COLO668 (cell line): ENCODE measurements around the gene RIC1.
A peak's percentile ranks its signal among the peaks of the same experiment; 100 is the strongest.
"Not testable (repeated sequence)": the region's sequence is repeated elsewhere in the genome, so short reads cannot be mapped to it uniquely, and the experiment has no call there.

ENCODE experiments used
- DNase-seq: peaks from one replicate; lab custom pipeline; 2025; ENCODE audit not compliant: unreplicated experiment; lab: John Stamatoyannopoulos, UW

The RIC1 gene

GRCh38 chr9:5622016-5622415, 6.9 kb upstream of the RIC1 start:
- no peak for DNase-seq

DNA sequence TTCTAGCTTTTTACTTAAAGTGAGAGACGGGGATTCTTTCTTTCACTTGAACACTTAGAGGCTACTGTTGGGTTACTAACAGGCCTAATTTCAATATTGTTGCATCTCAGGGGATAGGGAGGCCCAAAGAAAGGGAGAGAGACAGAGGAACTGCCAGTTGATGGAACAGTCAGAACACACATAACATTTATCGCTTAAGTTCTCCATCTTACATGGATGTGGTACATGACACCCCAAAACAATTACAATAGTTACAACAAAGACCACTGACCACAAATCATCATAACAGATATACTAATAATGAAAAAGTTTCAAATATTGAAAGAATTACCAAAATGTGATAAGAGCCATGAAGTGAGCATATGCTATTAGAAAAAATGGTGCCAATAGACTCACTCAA, 4.3 kb upstream of the RIC1 start:
- DNase-seq = no peak

DNA sequence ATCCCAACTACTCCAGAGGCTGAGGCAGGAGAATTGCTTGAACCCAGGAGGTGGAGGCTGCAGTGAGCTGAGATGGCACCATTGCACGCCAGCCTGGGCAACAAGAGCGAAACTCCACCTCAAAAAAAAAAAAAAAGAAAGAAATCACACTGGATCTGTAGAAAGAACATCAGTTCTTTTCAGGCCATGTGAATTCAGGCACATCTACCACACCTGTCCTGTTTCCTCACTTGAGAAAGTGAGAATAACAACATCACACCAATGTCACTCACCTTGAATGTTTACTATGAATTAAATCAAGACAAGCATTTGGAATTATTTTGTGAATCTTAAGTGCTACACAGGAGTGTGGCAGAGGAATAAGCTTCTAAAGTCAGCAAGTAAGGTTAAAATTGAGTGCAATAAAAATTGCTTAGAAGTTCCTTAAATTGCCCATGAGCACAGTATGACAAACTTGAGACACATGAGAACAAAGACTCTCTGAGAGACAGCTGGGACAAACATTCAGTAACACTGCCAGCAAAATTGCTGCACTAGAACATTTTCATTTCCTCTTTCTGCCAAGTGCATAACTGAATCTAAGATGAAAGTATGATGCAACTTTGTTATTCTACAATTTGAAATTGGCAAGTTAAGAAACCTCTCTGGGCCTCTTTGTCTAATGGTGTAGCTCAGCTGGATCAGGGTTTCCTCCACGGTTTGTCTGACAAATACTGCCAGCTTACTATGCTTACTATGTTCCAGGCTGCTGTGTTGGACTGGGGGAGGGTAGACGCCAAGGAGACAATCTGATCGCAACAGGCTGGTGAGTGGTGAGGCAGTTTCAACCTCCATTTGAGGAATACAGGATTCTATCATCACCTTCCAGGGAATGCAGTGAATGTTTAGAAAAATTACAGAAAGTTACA, 1.9 kb upstream of the RIC1 start:
- peak; percentile 18 for DNase-seq

- not testable (repeated sequence) for DNase-seq
Measured at GRCh38 chr9:5627686-5628085, 1.2 kb upstream of the RIC1 start.

DNA sequence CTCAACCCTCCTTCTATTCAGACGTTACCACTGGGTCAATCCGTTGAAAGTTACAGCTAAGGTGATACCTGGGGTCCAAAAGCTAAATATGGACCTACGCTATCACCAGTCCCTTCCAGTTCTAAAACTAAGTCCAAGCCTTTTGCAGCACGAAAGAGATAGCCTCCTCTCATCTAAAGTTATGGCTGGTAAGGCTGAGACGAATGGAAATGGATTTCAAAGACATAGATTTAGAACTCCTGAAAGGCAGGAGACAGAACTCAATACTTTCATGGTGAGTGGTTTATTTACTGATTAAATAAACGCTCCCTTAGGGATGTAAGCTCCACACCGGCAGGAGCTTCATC, 751 bp upstream of the RIC1 start:
- DNase-seq = no peak

DNA sequence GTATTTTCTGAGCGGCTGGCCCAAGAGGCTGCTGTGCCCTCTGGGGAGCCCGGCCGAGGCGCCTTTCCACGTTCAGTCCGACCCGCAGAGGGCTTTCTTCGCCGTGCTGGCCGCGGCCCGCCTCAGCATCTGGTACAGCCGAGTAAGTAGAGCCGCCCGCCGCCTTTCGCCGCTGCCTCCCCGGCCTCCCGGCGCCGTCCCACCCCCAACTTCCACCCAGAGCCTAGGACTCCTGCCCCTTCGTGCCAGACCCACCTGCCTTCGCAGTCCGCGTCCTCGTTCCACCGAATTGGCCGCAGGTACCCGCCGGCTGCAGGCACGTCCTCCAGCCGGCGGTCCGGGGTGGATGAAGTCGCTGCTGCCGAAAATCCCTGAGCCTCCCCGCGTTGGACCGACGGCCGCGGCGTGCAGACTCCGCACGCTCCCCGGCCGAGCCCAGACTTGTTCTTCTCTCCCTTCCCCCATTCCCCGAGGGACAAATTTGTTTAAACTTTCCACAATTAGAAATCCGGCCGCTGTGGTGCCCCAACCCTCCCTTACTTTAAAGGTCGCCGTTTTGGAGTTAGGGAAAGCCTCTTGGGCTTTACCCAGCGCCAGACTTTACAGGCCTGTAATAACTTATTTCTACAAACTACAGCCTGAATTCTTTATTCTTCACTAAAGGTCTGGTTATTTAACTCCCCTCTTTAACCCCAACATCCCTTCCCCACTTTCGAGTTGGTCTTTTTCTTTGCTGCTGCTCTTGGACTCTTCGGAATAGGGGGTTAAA, 589 bp downstream of the RIC1 start:
- DNase-seq = peak; percentile 70

GRCh38 chr9:5630081-5630507, 1.2 kb downstream of the RIC1 start:
- no peak for DNase-seq

GRCh38 chr9:5631026-5631425, 2.1 kb downstream of the RIC1 start:
- DNase-seq = no peak

- DNase-seq = no peak
Measured at GRCh38 chr9:5632540-5632939, 3.6 kb downstream of the RIC1 start.

GRCh38 chr9:5633243-5633642, 4.3 kb downstream of the RIC1 start:
- no peak for DNase-seq

DNA sequence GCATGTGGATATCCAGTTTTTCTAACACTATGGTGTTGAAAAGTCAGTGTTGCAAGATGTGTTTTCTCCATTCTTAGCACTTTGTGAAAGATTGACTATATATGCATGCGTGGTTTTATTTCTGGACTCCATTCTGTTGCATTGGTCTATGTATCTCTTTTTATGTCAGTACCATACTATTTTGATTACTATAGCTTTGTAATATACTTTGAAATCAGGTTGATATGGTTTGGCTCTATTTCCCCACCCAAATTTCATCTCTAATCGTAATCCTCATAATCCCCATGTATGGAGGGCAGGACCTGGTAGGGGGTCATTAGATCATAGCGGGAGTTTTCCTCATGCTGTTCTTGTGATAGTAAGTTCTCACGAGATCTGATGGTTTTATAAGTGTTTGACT, 6.5 kb downstream of the RIC1 start:
- no peak for DNase-seq

DNA sequence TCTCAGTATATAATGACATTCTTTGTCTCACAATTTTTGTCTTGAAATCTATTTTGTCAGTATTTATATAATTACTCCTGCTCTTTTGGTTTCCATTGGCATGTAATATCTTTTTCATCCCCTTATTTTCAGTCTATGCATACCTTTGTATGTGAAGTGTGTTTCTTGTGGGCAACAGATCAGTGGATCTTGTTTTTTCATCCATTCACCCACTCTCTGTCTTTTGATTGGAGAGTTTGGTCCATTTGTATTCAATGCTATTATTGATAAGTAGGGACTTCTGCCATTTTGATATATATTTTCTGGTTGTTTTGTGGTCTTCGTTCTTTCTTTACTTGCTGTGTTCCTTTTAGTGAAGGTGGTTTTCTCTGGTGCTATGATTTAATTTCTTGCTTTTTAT, 10.9 kb downstream of the RIC1 start:
- DNase-seq = no peak

GRCh38 chr9:5642170-5642569, 13.3 kb downstream of the RIC1 start:
- DNase-seq = no peak

DNA sequence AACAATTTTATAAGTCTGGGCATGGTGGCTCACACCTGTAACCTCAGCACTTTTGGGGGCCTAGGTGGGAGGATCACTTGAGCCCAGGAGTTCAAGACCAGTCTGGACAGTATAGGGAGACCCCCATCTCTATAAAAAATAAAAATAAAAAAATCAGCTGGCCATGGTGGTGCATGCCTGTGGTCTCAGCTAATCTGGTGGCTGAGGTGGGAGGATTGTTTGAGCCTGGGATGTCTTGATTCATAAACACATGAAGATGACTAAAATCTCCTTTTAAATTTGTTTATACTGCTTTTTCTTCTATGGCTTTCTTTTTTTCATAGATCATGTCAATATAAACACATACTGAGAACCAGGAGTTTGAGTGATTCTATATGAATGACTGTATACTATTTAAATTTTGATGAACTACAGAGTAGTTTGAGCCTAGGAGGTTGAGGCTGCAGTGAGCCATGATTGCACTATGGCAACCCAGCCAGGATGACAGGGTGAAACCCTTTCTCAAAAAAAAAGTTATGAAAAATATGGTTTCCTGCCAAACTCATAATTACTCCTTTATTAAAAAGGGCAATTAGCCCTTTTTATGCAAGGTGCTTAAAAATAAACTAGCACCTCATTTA, 14.2 kb downstream of the RIC1 start:
- no peak for DNase-seq

- DNase-seq = no peak
Measured at GRCh38 chr9:5644501-5644900, 15.6 kb downstream of the RIC1 start.

DNA sequence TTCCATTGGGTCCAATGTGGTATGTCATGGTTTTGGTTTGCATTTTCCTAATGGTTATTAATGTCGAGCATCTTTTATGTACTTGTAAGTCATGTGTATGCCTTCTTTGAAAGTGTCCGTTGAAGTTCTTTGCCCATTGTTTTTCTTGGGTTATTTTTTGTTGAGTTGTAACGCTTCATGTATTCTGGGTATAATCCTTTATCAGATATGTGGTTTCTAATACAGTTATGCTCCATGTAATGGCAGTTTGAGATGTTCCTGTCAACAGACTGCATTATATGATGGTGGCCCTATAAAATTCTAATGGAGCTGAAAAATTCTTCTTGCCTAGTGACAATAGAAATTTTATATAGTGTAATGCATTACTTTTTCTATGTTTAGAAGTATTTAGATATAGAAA, 17.2 kb downstream of the RIC1 start:
- DNase-seq = no peak

DNA sequence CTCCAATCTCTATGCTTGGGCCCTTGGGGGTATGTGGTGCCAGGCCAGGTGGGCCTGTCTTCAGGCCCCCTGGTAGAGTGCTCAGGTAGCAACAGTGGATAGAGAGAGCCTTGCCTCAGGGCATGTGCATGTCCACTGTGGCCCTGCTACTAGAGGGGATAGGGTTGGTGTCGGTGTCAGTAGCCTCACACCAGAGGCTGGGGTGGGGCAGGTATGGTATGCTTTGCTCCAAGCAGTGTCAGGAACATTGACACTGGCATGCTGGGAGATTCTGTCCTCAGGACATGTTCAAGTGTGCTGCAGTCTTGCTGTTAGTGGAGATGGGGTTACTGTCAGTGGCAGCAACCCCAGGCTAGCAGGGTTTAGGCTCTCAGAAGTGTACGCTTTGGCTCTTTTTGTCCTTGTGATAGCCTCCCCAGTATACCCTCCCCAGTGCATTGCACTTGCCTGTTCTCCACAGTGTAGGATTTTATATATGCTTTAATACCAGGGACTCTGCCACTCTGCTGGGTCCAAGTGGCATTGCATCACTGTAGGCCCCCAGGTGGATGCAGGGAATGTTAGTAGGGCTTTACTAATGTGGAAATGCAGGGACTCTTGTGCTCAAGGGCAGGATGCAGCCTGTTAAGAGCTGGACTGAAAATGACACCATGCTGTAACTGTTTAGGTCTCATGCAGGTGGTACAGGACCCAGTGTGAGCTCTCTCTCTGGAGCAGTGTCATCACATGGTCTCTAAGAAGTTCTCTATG, 21.6 kb downstream of the RIC1 start:
- DNase-seq = no peak

DNA sequence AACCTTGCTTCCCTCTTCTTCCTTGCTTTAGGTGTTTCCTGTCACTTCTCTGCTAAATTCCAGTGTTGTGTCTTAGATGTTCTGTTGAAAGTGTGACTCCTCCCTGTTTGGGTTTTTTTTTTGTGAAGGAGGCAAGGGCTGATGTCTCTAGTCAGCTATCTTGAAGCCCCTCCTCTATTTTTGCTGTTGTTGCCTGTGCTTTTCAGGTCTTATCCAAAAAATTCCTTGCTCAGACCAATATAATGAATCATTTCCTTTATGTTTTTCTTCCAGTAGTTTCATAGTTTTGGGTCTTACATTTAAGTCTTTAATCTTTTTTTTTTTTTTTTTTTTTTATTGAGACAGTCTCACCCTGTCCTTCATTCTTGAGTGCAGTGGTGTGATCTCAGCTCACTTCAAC, 22.3 kb downstream of the RIC1 start:
- no peak for DNase-seq

DNA sequence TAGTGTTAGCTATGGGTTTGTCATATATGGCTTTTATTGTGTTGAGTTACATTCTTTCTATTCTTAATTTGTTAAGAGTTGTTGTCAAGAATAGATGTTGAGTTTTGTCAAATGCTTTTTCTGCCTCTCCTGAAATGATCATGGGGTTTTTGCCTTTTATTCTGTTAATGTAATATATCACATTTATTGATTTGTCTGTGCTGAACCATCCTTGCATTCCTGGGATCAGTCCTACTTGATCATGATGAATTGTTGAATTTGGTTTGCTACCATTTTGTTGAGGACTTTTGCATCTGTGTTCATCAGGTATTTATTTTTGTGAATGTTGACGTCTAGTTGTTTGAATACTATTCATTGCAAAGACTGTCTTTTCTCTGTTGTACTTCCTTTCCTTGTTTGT, 23.9 kb downstream of the RIC1 start:
- no peak for DNase-seq

GRCh38 chr9:5662804-5663203, 33.9 kb downstream of the RIC1 start:
- DNase-seq = not testable (repeated sequence)

- no peak for DNase-seq
Measured at GRCh38 chr9:5665059-5665458, 36.2 kb downstream of the RIC1 start.
